Endothelial cell of umbilical vein (primary cell): ENCODE measurements around the gene C5AR1. TPM values are rescaled to one million over a fixed set of nuclear protein-coding genes. Genes with fewer than 3 reads are reported as not detected.
"Not testable (repeated sequence)": the region's sequence is repeated elsewhere in the genome, so short reads cannot be mapped to it uniquely, and the experiment has no call there.

ENCODE experiments used
- BruUV-seq: library from RNA; stranded (reverse); fragments of 400-500 nt; replicated peaks from 2 replicates; lab custom pipeline; 2021; lab: Mats Ljungman, UMichigan
- CTCF ChIA-PET: fragments of 300-600, 350-600 bp; sonication (Branson Sonifier 250); formaldehyde crosslinking; loops from one replicate; lab custom pipeline; 2021; ENCODE audit warnings: antibody characterized with exemption, inconsistent platforms; lab: Charles Lee
- POLR2A ChIA-PET: fragments of 300-600, 350-600 bp; sonication (Branson Sonifier 250); formaldehyde crosslinking; loops from one replicate; lab custom pipeline; 2021; ENCODE audit warnings: antibody characterized with exemption, inconsistent platforms; lab: Charles Lee
- DNase-seq: peaks from one replicate; pipeline ENCODE4 v3.0.0-alpha.2; 2011; ENCODE audit warnings: low read depth, low spot score
- FAIRE-seq: peaks from 2 replicates; lab custom pipeline; 2011; peaks lifted over from hg19 to GRCh38; lab: Jason Lieb, UNC
- H2AFZ ChIP-seq: 2 replicates; pipeline ENCODE4 v1.6.0; 2012; ENCODE audit warnings: low read depth, low read length, control low read depth, inconsistent platforms
- H3K27ac ChIP-seq: 2 replicates; pipeline ENCODE4 v1.5.1; 2011; ENCODE audit warnings: low read depth, mild to moderate bottlenecking, control low read depth, low read length, moderate library complexity; ENCODE audit not compliant: insufficient read depth
- H3K27me3 ChIP-seq, 2 experiments: 2 replicates each; pipeline versions ENCODE4 v1.6.0 to v1.6.1; 2011; ENCODE audit warnings: low read length in 2 of 2, mixed read lengths in 1 of 2; ENCODE audit not compliant: control insufficient read depth in 2 of 2, insufficient read depth in 2 of 2
- H3K36me3 ChIP-seq, 2 experiments: 2 replicates in 1 of 2; 3 replicates in 1 of 2; pipeline ENCODE4 v1.5.1; 2011; ENCODE audit warnings: low read length in 2 of 2, mild to moderate bottlenecking in 1 of 2, moderate library complexity in 1 of 2; ENCODE audit not compliant: control insufficient read depth in 2 of 2, insufficient read depth in 2 of 2; ENCODE audit errors: extremely low read depth in 1 of 2
- H3K4me1 ChIP-seq: 3 replicates; pipeline ENCODE4 v1.5.1; 2011; ENCODE audit warnings: mild to moderate bottlenecking, low read length; ENCODE audit not compliant: control insufficient read depth, insufficient read depth; ENCODE audit errors: extremely low read depth
- H3K4me2 ChIP-seq: 2 replicates; pipeline ENCODE4 v1.6.1; 2011; ENCODE audit warnings: low read length, control low read depth, mixed read lengths; ENCODE audit not compliant: insufficient read depth
- H3K4me3 ChIP-seq, 3 experiments: fragments of 200-600 bp in 1 of 3; sonication (generic), shearing (Covaris generic) in 1 of 3; replicated peaks in 1 of 3; 2 replicates each; pipeline ENCODE4 v1.5.1; 2011 to 2016; ENCODE audit warnings: control low read depth in 3 of 3, low read length in 3 of 3, mild to moderate bottlenecking in 2 of 3, inconsistent platforms in 1 of 3, low read depth in 1 of 3, moderate library complexity in 1 of 3; ENCODE audit not compliant: insufficient read depth in 1 of 3
- H3K79me2 ChIP-seq: 2 replicates; pipeline ENCODE4 v1.6.0; 2012; ENCODE audit warnings: low read length, inconsistent platforms; ENCODE audit not compliant: control insufficient read depth, insufficient read depth
- H3K9ac ChIP-seq: replicated peaks from 2 replicates; pipeline ENCODE3; 2011; ENCODE audit warnings: low read length, control low read depth; ENCODE audit not compliant: insufficient read depth; ENCODE audit errors: extremely low read depth
- H3K9me1 ChIP-seq: replicated peaks from 3 replicates; pipeline ENCODE4 v1.6.0; 2011; ENCODE audit warnings: mild to moderate bottlenecking, low read length; ENCODE audit not compliant: control insufficient read depth, insufficient read depth; ENCODE audit errors: extremely low read depth
- H3K9me3 ChIP-seq: replicated peaks from 2 replicates; pipeline ENCODE4 v1.5.1; 2012; ENCODE audit warnings: low read length, inconsistent platforms; ENCODE audit not compliant: control insufficient read depth, insufficient read depth
- H4K20me1 ChIP-seq: replicated peaks from 2 replicates; pipeline ENCODE3; 2011; ENCODE audit warnings: mild to moderate bottlenecking, low read length; ENCODE audit not compliant: control insufficient read depth, insufficient read depth; ENCODE audit errors: extremely low read depth
- CTCF ChIP-seq, 2 donors: IDR thresholded peaks; 1 replicate in 1 of 2; 2 replicates in 1 of 2; pipeline ENCODE4 v1.5.1; 2011; ENCODE audit warnings: low read length in 2 of 2, mild to moderate bottlenecking in 2 of 2, moderate library complexity in 2 of 2, control low read depth in 1 of 2, inconsistent platforms in 1 of 2, low read depth in 1 of 2; ENCODE audit not compliant: insufficient read depth in 1 of 2; ENCODE audit errors: extremely low read depth in 1 of 2
- EZH2 ChIP-seq: IDR thresholded peaks from 2 replicates; pipeline ENCODE4 v1.6.1; 2012; ENCODE audit warnings: borderline replicate concordance, low read depth, mild to moderate bottlenecking, moderate library complexity, low read length, inconsistent platforms; ENCODE audit not compliant: severe bottlenecking
- FOS ChIP-seq: IDR thresholded peaks from 2 replicates; pipeline ENCODE4 v1.6.1; 2011; ENCODE audit warnings: mild to moderate bottlenecking, low read length, moderate library complexity, borderline replicate concordance; ENCODE audit not compliant: insufficient read depth
- GATA2 ChIP-seq: IDR thresholded peaks from 2 replicates; pipeline ENCODE4 v1.7.0; 2011; ENCODE audit warnings: low read depth, mild to moderate bottlenecking, moderate library complexity, mixed read lengths, low read length; ENCODE audit not compliant: insufficient read length, insufficient read depth
- JUN ChIP-seq: IDR thresholded peaks from 2 replicates; pipeline ENCODE4 v1.6.1; 2011; ENCODE audit warnings: borderline replicate concordance, low read depth; ENCODE audit not compliant: insufficient read length, insufficient read depth
- MAX ChIP-seq: IDR thresholded peaks from 2 replicates; pipeline ENCODE4 v1.6.1; 2011; ENCODE audit not compliant: insufficient read depth, insufficient read length
- MYC ChIP-seq: IDR thresholded peaks from one replicate; pipeline ENCODE4 v1.6.1; 2011; ENCODE audit warnings: mild to moderate bottlenecking, low read depth, low read length
- POLR2A ChIP-seq: IDR thresholded peaks from 2 replicates; pipeline ENCODE4 v1.6.1; 2012; ENCODE audit warnings: low read depth, mild to moderate bottlenecking, control low read depth, low read length
- POLR2AphosphoS5 ChIP-seq: IDR thresholded peaks from 2 replicates; pipeline ENCODE4 v1.6.1; 2012; ENCODE audit warnings: low read depth, mild to moderate bottlenecking, control low read depth, low read length, moderate library complexity; ENCODE audit not compliant: insufficient read depth
- dilution Hi-C: fragments of 300-500 bp; cut with MboI; formaldehyde crosslinking; loops from one replicate; pipeline ENCODE4 v1.15.0; 2019; ENCODE audit warnings: low sequenced_read_pairs; ENCODE audit not compliant: extremely low pct_ligation_motif_present
- intact Hi-C: fragments of 100-400 bp; cut with micrococcal nuclease; formaldehyde crosslinking; loops from one replicate; pipeline ENCODE4 v1.10.0; 2022
- polyA plus RNA-seq, 4 experiments: library from polyadenylated mRNA; depleted of rRNA in 3 of 4; stranded (reverse) in 3 of 4; unstranded in 1 of 4; fragments of >200 nt; gene quantifications; 2 replicates each; pipeline versions ENCODE4 v1.2.1 to v1.2.3, GENCODE V29; 2011 to 2012; ENCODE audit warnings: missing spikeins in 1 of 4
- total RNA-seq: library from RNA; stranded (reverse); gene quantifications from 2 replicates; pipeline ENCODE4 v1.2.3, GENCODE V29; 2021

C5AR1 gene
- total and polyA plus RNA-seq, 2 donors (not counting 3 experiments of a cell fraction or from before 2014, with no cell fraction given) = 0.11 to 0.49 TPM

- Histone ChIP-seq H3K4me3 (no peak overlapping the region), H3K9ac (no peak overlapping the region), H4K20me1 (no peaks in the 10 kb centered on the region), H3K4me1 (peaks cover 13% of the 10 kb centered on the region), H3K4me2 (no peak overlapping the region), H3K9me3 (no peaks in the 10 kb centered on the region), H3K36me3 (peaks cover 0 to 3% of the 10 kb centered on the region in 2 experiments), H3K9me1 (no peaks in the 10 kb centered on the region), H3K27me3 (no peaks in the 10 kb centered on the region), H2AFZ (no peak overlapping the region), H3K79me2 (no peaks in the 10 kb centered on the region), H3K27ac (no peak overlapping the region)
- FAIRE-seq (no peak), DNase-seq (no peak)
- intact Hi-C loops = no loop called here
- TF ChIP-seq POLR2A (no peak), JUN (no peak), GATA2 (no peak), MAX (no peak), MYC (no peak), POLR2AphosphoS5 (no peak), CTCF (IDR thresholded peaks at IDR 0.05; ENCODE audit: extremely low read depth in 1 of 2, insufficient read depth in 1 of 2, low read depth in 1 of 2, low read length in 2 of 2) (no peak), FOS (no peak), EZH2 (no peak)
- BruUV-seq = no TSS peak
- ChIA-PET CTCF (interaction anchor here (1.0 to 3.8 kb wide), 7 partner anchors 9 to 467 kb away, joined by 3 to 12 read pairs (median 4); partner anchors contain the start of gene CCDC9), POLR2A (interaction anchor here (2.4 kb wide), 1 partner anchor 19 kb away, joined by 17 read pairs; the partner anchor contains the start of gene CCDC9)
- dilution Hi-C loops = no loop called here
These were observed 33.7 kb upstream of the C5AR1 start for GRCh38 chr19:47275791-47276461.

GRCh38 chr19:47276513-47276912, 33.1 kb upstream of the C5AR1 start:
- FAIRE-seq, H2AFZ ChIP-seq, dilution Hi-C loops, DNase-seq, H3K27me3 ChIP-seq, H3K27ac ChIP-seq, H4K20me1 ChIP-seq, H3K4me2 ChIP-seq, H3K79me2 ChIP-seq, BruUV-seq, H3K4me3 ChIP-seq, H3K36me3 ChIP-seq, POLR2A ChIA-PET, H3K9me3 ChIP-seq, intact Hi-C loops, H3K9me1 ChIP-seq, H3K9ac ChIP-seq: not testable (repeated sequence)
- peaks cover 13% of the 10 kb centered on the region for H3K4me1 ChIP-seq
- CTCF ChIA-PET = interaction anchor here (1.3 to 3.8 kb wide), 2 partner anchors 9 to 115 kb away, joined by 4 to 12 read pairs; no protein-coding TSS in a partner anchor
